ENCODE results near the gene ZNF638.
A peak's percentile ranks its signal among the peaks of the same experiment; 100 is the strongest.

ZNF638 gene

DNA sequence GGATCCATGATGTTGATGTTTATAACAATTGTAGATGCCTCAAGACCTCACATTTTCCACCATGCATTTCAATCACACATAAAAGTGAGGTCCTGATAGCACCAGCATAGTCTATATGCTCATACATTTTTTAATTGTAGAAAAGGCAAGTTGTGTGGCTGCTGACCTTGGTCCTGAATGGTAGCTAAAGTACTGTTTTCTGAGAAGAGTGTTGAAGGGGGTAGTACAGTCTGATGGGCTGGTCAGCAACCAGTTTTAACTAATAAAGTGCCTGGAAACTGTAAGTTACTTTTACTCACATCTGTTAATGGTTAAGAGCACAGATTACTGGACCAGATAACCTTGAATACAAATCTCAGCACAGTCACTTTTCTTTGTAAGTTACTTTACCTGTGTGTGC, 15.9 kb downstream of the ZNF638 start:
- Mint-ChIP-seq H3K36me3 (peaks cover 32% of the 10 kb centered on the region), H3K4me1 (peaks cover 5% of the 10 kb centered on the region), H3K27me3 (no peaks in the 10 kb centered on the region), H3K27ac (no peak overlapping the region), H3K4me3 (no peak overlapping the region), H3K9me3 (no peaks in the 10 kb centered on the region)
- CTCF ChIA-PET: no interaction called here
- DNase-seq: peak; percentile 34

DNA sequence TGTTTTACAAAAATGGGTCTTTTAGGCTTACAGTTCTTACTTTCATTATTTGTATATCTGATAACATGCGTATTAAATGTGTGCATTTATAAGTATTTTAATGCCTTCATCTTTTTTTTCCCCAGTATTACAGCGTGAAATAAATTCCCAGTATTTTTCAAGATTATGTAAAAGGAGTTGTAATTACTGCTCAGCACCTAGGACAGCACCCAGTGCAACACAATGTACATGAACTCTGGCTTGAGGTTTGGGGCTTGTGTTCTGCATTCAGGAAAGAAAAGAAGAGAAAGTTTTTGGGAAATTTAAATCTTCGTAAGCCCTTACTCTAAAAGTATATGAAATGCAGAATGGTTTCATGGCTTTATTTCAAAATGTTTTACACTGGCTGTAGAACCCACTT, 16.7 kb downstream of the ZNF638 start:
- peak; percentile 25 for DNase-seq

DNA sequence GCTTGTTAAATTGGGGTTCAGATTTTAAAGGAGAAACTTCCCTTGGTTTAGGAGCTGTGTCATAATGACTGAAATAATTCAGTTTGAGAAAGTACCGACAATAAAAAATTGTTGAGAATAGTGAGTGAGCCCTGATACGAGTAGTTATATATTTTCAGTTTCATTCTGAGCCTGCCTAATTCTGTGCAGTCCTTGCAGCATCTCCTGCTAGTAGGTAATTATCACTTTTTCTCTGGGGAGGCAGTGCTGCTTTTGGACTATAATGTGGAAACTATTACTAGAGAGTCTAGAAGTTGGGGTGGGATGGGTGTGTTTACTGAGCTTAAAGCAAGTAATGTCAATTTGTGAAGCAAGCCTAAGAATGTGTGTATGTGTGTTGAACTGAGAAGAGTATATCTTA, 21.7 kb downstream of the ZNF638 start:
- no peak for DNase-seq
- no peaks in the 10 kb centered on the region for H3K9me3 Mint-ChIP-seq
- H3K4me1 Mint-ChIP-seq: peaks cover 13% of the 10 kb centered on the region
- H3K4me3 Mint-ChIP-seq: no peak overlapping the region
- CTCF ChIA-PET: interaction anchor here (1.1 to 1.8 kb wide), 2 partner anchors 21 to 1937 kb away, joined by 4 to 8 read pairs; partner anchors contain the start of gene ZNF638
- peaks cover 53% of the 10 kb centered on the region for H3K36me3 Mint-ChIP-seq
- no peak overlapping the region for H3K27ac Mint-ChIP-seq
- H3K27me3 Mint-ChIP-seq: no peaks in the 10 kb centered on the region

More for the DNA sequence above, 16.7 kb downstream of the ZNF638 start:
- Mint-ChIP-seq H3K36me3 (peaks cover 33% of the 10 kb centered on the region), H3K27me3 (no peaks in the 10 kb centered on the region), H3K4me1 (peaks cover 11% of the 10 kb centered on the region), H3K4me3 (no peak overlapping the region), H3K9me3 (no peaks in the 10 kb centered on the region), H3K27ac (no peak overlapping the region)
- CTCF ChIA-PET: no interaction called here

- Mint-ChIP-seq H3K36me3 (peaks cover 50% of the 10 kb centered on the region), H3K27ac (no peak overlapping the region), H3K9me3 (no peaks in the 10 kb centered on the region), H3K4me1 (peaks cover 3% of the 10 kb centered on the region), H3K27me3 (no peaks in the 10 kb centered on the region), H3K4me3 (no peak overlapping the region)
- CTCF ChIA-PET: no interaction called here
- DNase-seq: no peak
These were observed 27.5 kb downstream of the ZNF638 start for GRCh38 chr2:71358931-71359671.

- Mint-ChIP-seq H3K27me3 (no peaks in the 10 kb centered on the region), H3K4me1 (peaks cover 3% of the 10 kb centered on the region), H3K27ac (no peak overlapping the region), H3K4me3 (no peak overlapping the region), H3K36me3 (peaks cover 49% of the 10 kb centered on the region), H3K9me3 (no peaks in the 10 kb centered on the region)
- no peak for DNase-seq
- CTCF ChIA-PET: no interaction called here
These were observed 28.9 kb downstream of the ZNF638 start for GRCh38 chr2:71360434-71360975.

GRCh38 chr2:71361631-71362030, 30.0 kb downstream of the ZNF638 start:
- H3K27ac Mint-ChIP-seq: no peak overlapping the region

GRCh38 chr2:71362447-71362846, 30.9 kb downstream of the ZNF638 start:
- peaks cover 45% of the 10 kb centered on the region for H3K36me3 Mint-ChIP-seq
- no peaks in the 10 kb centered on the region for H3K27me3 Mint-ChIP-seq
- peak overlapping the region; percentile 35 for H3K27ac Mint-ChIP-seq
- CTCF ChIA-PET: no interaction called here
- H3K4me3 Mint-ChIP-seq: no peak overlapping the region
- no peak for DNase-seq
- H3K4me1 Mint-ChIP-seq: peaks cover 3% of the 10 kb centered on the region
- no peaks in the 10 kb centered on the region for H3K9me3 Mint-ChIP-seq

More at GRCh38 chr2:71361631-71362030, 30.0 kb downstream of the ZNF638 start:
- Mint-ChIP-seq H3K4me1 (peaks cover 3% of the 10 kb centered on the region), H3K9me3 (no peaks in the 10 kb centered on the region), H3K4me3 (no peak overlapping the region), H3K27me3 (no peaks in the 10 kb centered on the region), H3K36me3 (peaks cover 49% of the 10 kb centered on the region)
- no peak for DNase-seq
- CTCF ChIA-PET: no interaction called here

GRCh38 chr2:71370015-71370414, 38.4 kb downstream of the ZNF638 start:
- CTCF ChIA-PET: no interaction called here
- H3K27ac Mint-ChIP-seq: no peak overlapping the region

DNA sequence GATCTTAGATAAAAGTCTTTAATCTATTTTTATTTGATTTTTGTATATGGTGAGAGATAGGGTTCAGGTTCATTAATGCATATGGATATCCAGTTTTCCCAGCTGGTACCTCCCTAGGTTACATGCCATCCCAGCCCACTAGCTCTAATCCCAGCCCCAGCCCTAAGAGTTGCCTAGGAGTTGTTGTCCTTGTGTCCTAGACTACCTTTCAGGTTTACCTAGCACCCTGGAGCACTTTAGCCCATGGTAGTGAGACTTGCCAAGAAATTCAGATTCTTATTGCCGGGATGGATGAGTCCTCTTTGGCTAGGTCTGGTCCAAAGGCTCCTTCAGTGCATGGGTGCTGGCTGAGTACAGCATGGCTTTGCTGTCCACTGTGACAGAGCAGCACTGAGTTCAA, 40.5 kb downstream of the ZNF638 start:
- Mint-ChIP-seq H3K27ac (no peak overlapping the region), H3K4me1 (no peaks in the 10 kb centered on the region), H3K4me3 (no peak overlapping the region), H3K27me3 (no peaks in the 10 kb centered on the region), H3K36me3 (peaks cover 46% of the 10 kb centered on the region), H3K9me3 (no peaks in the 10 kb centered on the region)
- no peak for DNase-seq
- CTCF ChIA-PET: no interaction called here

More at GRCh38 chr2:71370015-71370414, 38.4 kb downstream of the ZNF638 start:
- Mint-ChIP-seq H3K27me3 (no peaks in the 10 kb centered on the region), H3K4me3 (no peak overlapping the region), H3K36me3 (peaks cover 43% of the 10 kb centered on the region), H3K9me3 (no peaks in the 10 kb centered on the region), H3K4me1 (no peaks in the 10 kb centered on the region)
- no peak for DNase-seq

DNA sequence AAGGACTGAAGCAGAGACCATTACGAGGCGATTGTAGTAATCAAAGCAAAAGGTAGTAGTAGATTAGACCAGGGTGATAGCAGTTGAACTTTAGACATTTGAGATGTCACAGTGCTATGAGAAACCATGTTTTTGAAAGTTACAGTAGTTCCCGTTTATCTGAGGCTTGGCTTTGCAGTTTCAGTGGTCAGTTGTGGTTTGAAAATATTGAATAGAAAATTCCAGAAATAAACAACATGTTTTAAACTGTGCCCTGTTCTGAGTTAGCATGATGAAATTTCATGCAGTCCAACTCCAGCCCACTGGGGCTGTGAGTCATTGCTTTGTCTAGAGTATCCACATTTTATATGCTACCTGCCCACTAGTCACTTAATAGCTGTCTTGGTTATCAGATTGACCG, 47.5 kb downstream of the ZNF638 start:
- no peak overlapping the region for H3K4me3 Mint-ChIP-seq
- CTCF ChIA-PET: no interaction called here
- H3K27ac Mint-ChIP-seq: no peak overlapping the region
- DNase-seq: no peak
- peaks cover 52% of the 10 kb centered on the region for H3K36me3 Mint-ChIP-seq
- H3K4me1 Mint-ChIP-seq: peaks cover 8% of the 10 kb centered on the region
- no peaks in the 10 kb centered on the region for H3K27me3 Mint-ChIP-seq
- H3K9me3 Mint-ChIP-seq: no peaks in the 10 kb centered on the region

GRCh38 chr2:71380665-71381064, 49.1 kb downstream of the ZNF638 start:
- Mint-ChIP-seq H3K4me3 (no peak overlapping the region), H3K27ac (no peak overlapping the region), H3K4me1 (peaks cover 8% of the 10 kb centered on the region), H3K36me3 (peaks cover 52% of the 10 kb centered on the region), H3K27me3 (no peaks in the 10 kb centered on the region), H3K9me3 (no peaks in the 10 kb centered on the region)
- CTCF ChIA-PET: no interaction called here
- no peak for DNase-seq

GRCh38 chr2:71385012-71385411, 53.4 kb downstream of the ZNF638 start:
- Mint-ChIP-seq H3K4me3 (no peak overlapping the region), H3K27me3 (no peaks in the 10 kb centered on the region), H3K4me1 (no peaks in the 10 kb centered on the region), H3K36me3 (peaks cover 55% of the 10 kb centered on the region), H3K27ac (no peak overlapping the region), H3K9me3 (no peaks in the 10 kb centered on the region)
- no peak for DNase-seq
- CTCF ChIA-PET: no interaction called here

- CTCF ChIA-PET: no interaction called here
- no peaks in the 10 kb centered on the region for H3K9me3 Mint-ChIP-seq
- no peaks in the 10 kb centered on the region for H3K27me3 Mint-ChIP-seq
- H3K4me1 Mint-ChIP-seq: no peaks in the 10 kb centered on the region
- no peak overlapping the region for H3K4me3 Mint-ChIP-seq
- no peak for DNase-seq
- H3K27ac Mint-ChIP-seq: no peak overlapping the region
- peaks cover 48% of the 10 kb centered on the region for H3K36me3 Mint-ChIP-seq
These were observed 56.6 kb downstream of the ZNF638 start for GRCh38 chr2:71388214-71388613.

GRCh38 chr2:71389384-71390072, 57.9 kb downstream of the ZNF638 start:
- Mint-ChIP-seq H3K27ac (no peak overlapping the region), H3K4me3 (no peak overlapping the region), H3K36me3 (peaks cover 48% of the 10 kb centered on the region), H3K27me3 (no peaks in the 10 kb centered on the region), H3K4me1 (no peaks in the 10 kb centered on the region), H3K9me3 (no peaks in the 10 kb centered on the region)
- no peak for DNase-seq
- CTCF ChIA-PET: no interaction called here

DNA sequence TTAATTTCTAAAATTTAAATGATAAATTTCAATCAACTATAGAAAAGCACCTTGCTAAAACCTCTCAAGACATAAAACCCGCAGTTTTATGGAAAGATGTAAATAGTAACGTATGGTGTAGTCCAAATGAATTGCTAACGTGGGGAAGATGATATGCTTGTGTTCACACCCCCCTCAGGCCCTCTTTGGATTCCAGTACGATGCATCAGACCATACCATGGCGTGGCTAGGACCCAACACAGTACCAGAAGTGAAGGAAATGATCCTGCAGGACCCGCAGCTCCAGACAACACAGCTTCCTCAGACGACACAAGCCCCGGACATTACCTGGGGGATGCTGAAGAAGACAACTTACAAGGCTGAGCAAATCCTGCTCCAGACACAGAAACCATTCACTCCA, 61.6 kb downstream of the ZNF638 start:
- no peaks in the 10 kb centered on the region for H3K9me3 Mint-ChIP-seq
- H3K27ac Mint-ChIP-seq: no peak overlapping the region
- peaks cover 59% of the 10 kb centered on the region for H3K36me3 Mint-ChIP-seq
- no peaks in the 10 kb centered on the region for H3K4me1 Mint-ChIP-seq
- no peaks in the 10 kb centered on the region for H3K27me3 Mint-ChIP-seq
- CTCF ChIA-PET: no interaction called here
- no peak overlapping the region for H3K4me3 Mint-ChIP-seq
- no peak for DNase-seq
